WERI-Rb-1 (cell line): ENCODE data around the gene PDE7B.

ENCODE experiments used
- DNase-seq: peaks from one replicate; pipeline ENCODE4 v3.0.0-alpha.2; 2020
- H3K27ac ChIP-seq: fragments of 250-450 bp; sonication (Bioruptor Pico); 2 replicates; pipeline ENCODE4 v1.5.1; 2020; ENCODE audit warnings: mild to moderate bottlenecking, moderate library complexity
- H3K27me3 ChIP-seq: fragments of 250-450 bp; sonication (Bioruptor Pico); 2 replicates; pipeline ENCODE4 v1.5.1; 2021; ENCODE audit warnings: mild to moderate bottlenecking, low read depth, moderate library complexity; ENCODE audit not compliant: insufficient read depth, severe bottlenecking
- H3K36me3 ChIP-seq: fragments of 250-450 bp; sonication (Bioruptor Pico); 2 replicates; pipeline ENCODE4 v1.5.1; 2020; ENCODE audit warnings: mild to moderate bottlenecking, moderate library complexity
- H3K4me3 ChIP-seq: 2 replicates; pipeline ENCODE4 v1.5.1; 2011; ENCODE audit warnings: low read depth, mild to moderate bottlenecking, control low read depth, low read length
- H3K9me3 ChIP-seq: fragments of 250-450 bp; sonication (Bioruptor Pico); 2 replicates; pipeline ENCODE4 v1.5.1; 2021; ENCODE audit warnings: mild to moderate bottlenecking, moderate library complexity; ENCODE audit not compliant: severe bottlenecking
- TF ChIP-seq, protein P1 (sequence below): IDR thresholded peaks from 2 replicates; pipeline ENCODE4 v1.5.1; 2011; ENCODE audit warnings: low read depth, mild to moderate bottlenecking, control low read depth, inconsistent platforms, low read length

PDE7B gene

GRCh38 chr6:136209496-136209895, 358.0 kb downstream of the PDE7B start:
- Histone ChIP-seq H3K9me3 (no peaks in the 10 kb centered on the region), H3K4me3 (no peak overlapping the region), H3K27me3 (no peaks in the 10 kb centered on the region), H3K27ac (no peak overlapping the region), H3K36me3 (no peaks in the 10 kb centered on the region)
- TF ChIP-seq, protein P1, sequence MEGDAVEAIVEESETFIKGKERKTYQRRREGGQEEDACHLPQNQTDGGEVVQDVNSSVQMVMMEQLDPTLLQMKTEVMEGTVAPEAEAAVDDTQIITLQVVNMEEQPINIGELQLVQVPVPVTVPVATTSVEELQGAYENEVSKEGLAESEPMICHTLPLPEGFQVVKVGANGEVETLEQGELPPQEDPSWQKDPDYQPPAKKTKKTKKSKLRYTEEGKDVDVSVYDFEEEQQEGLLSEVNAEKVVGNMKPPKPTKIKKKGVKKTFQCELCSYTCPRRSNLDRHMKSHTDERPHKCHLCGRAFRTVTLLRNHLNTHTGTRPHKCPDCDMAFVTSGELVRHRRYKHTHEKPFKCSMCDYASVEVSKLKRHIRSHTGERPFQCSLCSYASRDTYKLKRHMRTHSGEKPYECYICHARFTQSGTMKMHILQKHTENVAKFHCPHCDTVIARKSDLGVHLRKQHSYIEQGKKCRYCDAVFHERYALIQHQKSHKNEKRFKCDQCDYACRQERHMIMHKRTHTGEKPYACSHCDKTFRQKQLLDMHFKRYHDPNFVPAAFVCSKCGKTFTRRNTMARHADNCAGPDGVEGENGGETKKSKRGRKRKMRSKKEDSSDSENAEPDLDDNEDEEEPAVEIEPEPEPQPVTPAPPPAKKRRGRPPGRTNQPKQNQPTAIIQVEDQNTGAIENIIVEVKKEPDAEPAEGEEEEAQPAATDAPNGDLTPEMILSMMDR = no peak
- no peak for DNase-seq

DNA sequence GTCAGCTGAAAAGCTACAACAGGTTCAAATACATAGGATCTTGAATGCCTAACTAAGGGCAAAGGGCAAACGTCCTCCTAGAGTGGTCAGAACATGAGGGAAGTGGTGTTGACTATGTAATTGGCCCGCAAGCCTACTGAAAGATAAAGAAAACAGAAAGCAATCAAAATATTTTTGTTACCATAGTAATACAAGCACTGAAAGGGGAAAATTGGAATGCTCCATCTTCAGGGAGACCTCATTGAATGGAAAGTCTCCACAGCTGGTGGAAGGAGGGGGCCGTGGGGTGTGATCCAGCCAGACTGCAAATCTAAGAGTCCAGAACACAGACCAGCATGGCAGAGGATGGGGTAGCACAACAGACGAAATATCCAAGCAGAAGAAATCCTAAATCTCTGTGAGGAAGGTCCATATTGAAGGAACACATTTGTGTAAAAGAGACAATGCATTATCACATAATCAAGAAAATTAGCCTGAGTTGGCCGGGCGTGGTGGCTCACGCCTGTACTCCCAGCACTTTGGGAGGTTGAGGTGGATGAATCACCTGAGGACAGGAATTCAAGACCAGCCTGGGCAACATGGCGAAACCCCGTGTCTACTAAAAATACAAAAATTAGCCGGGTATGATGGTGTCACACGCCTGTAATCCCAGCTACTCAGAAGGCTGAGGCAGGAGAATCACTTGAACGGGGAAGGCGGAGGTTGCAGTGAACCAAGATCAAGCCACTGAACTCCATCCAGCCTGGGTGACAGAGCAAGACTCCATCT, 359.1 kb downstream of the PDE7B start:
- H3K4me3 ChIP-seq = no peak overlapping the region
- no peak overlapping the region for H3K27ac ChIP-seq
- H3K9me3 ChIP-seq = no peaks in the 10 kb centered on the region
- no peaks in the 10 kb centered on the region for H3K36me3 ChIP-seq
- H3K27me3 ChIP-seq = no peaks in the 10 kb centered on the region
- TF ChIP-seq, protein P1 = no peak
- no peak for DNase-seq

GRCh38 chr6:136212608-136213007, 361.1 kb downstream of the PDE7B start:
- no peak for DNase-seq
- H3K9me3 ChIP-seq = no peaks in the 10 kb centered on the region
- no peaks in the 10 kb centered on the region for H3K27me3 ChIP-seq
- H3K27ac ChIP-seq = no peak overlapping the region
- H3K36me3 ChIP-seq = no peaks in the 10 kb centered on the region
- no peak overlapping the region for H3K4me3 ChIP-seq
- TF ChIP-seq, protein P1 = no peak

DNA sequence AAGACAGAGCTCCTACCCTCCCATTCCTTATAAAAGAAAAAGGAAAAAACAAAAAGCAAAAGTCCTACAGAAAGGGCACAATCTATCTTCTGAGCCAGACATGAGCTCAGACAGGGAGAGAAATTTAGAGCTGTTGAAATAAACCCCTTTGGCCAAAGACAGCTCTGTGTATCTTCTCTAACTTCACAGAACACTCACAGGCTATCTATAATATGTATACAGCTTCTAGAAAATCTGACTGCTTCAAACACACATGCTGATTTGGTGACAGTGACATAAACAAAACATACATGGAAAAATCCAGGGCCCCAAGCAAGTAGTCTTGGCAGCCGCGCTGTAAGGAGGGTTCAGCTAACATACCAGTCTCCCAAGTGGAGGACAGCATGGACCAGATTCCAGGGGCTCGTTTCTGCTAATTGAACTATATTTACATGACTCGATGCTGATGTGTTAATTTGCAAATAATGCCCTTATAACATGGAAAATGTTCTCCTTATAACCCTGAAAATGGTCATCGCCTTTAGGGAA, 361.6 kb downstream of the PDE7B start:
- DNase-seq = no peak
- TF ChIP-seq, protein P1 = no peak
- no peak overlapping the region for H3K27ac ChIP-seq

DNA sequence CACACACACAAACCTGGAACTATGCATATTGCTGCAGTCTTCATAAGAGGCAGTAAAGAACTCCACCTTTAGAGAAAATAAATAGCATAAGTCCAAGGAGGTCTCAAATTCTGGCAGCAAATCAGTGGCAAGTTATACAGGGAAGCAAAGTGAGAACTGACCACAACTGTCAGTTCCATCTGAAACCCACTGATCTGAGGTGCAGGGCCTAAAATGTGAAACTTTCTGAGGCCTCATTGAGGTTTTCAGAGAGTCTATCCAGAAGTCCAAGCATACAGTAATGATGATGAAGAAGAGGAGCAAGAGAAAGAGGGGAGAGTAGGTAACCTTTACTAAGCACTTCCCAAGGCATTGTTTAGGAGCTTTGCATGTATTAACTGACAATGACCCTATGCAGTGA, 362.4 kb downstream of the PDE7B start:
- H3K9me3 ChIP-seq = no peaks in the 10 kb centered on the region

More for the DNA sequence above, 361.6 kb downstream of the PDE7B start:
- Histone ChIP-seq H3K4me3 (no peak overlapping the region), H3K36me3 (no peaks in the 10 kb centered on the region), H3K27me3 (no peaks in the 10 kb centered on the region), H3K9me3 (no peaks in the 10 kb centered on the region)

More for the DNA sequence above, 362.4 kb downstream of the PDE7B start:
- TF ChIP-seq, protein P1 = no peak
- Histone ChIP-seq H3K27ac (no peak overlapping the region), H3K4me3 (no peak overlapping the region), H3K27me3 (no peaks in the 10 kb centered on the region), H3K36me3 (no peaks in the 10 kb centered on the region)
- DNase-seq = no peak
